SK-N-SH (cell line): ENCODE measurements around the gene GFOD2. TPM values are rescaled to one million over a fixed set of nuclear protein-coding genes. Genes with fewer than 3 reads are reported as not detected.

Experiments
- CTCF ChIA-PET: fragments of 300-600, 350-600 bp; formaldehyde crosslinking; extraction: SDS; loops from one replicate; lab custom pipeline; 2021; lab: Yijun Ruan, JAX
- POLR2A ChIA-PET: fragments of 350-600 bp; sonication (Branson Sonifier 250); formaldehyde crosslinking; extraction: SDS; loops from one replicate; lab custom pipeline; 2020; ENCODE audit warnings: antibody characterized with exemption, inconsistent platforms; lab: Yijun Ruan, JAX
- DNase-seq: peaks from one replicate; pipeline ENCODE4 v3.0.0; 2012
- H2AFZ ChIP-seq: fragments of 200-600 bp; sonication (generic); 2 replicates; pipeline ENCODE4 v1.8.1; 2016; ENCODE audit warnings: antibody characterized with exemption, mild to moderate bottlenecking, low read depth
- H3F3A ChIP-seq: fragments of 200-600 bp; sonication (generic); replicated peaks from 2 replicates; pipeline ENCODE3; 2016; ENCODE audit warnings: antibody characterized with exemption, mild to moderate bottlenecking; ENCODE audit not compliant: insufficient read depth
- H3K27ac ChIP-seq, 2 experiments: fragments of 200-500 bp in 1 of 2; fragments of 200-600 bp in 1 of 2; sonication (Bioruptor generic) in 1 of 2; sonication (generic), shearing (Covaris generic) in 1 of 2; 2 replicates each; pipeline versions ENCODE4 v1.5.1 to v1.6.1; 2014 to 2016; ENCODE audit warnings: low read depth in 2 of 2, inconsistent platforms in 1 of 2, low read length in 1 of 2, mild to moderate bottlenecking in 1 of 2, mixed read lengths in 1 of 2
- H3K27me3 ChIP-seq: fragments of 200-600 bp; sonication (generic), shearing (Covaris generic); 2 replicates; pipeline ENCODE4 v1.6.1; 2016; ENCODE audit warnings: mixed run types; ENCODE audit not compliant: insufficient read depth
- H3K36me3 ChIP-seq, 2 experiments: fragments of 200-500 bp in 1 of 2; fragments of 200-600 bp in 1 of 2; sonication (Bioruptor generic) in 1 of 2; sonication (generic) in 1 of 2; replicated peaks in 1 of 2; 2 replicates each; pipeline versions ENCODE3 to v1.5.1; 2014 to 2016; ENCODE audit warnings: low read length in 1 of 2, mild to moderate bottlenecking in 1 of 2; ENCODE audit not compliant: insufficient read depth in 2 of 2, control insufficient read depth in 1 of 2
- H3K4me1 ChIP-seq, 2 experiments: fragments of 200-500 bp in 1 of 2; fragments of 200-600 bp in 1 of 2; sonication (Bioruptor generic) in 1 of 2; sonication (generic), shearing (Covaris generic) in 1 of 2; 2 replicates each; pipeline versions ENCODE4 v1.5.1 to v1.6.1; 2014 to 2016; ENCODE audit warnings: low read depth in 1 of 2, low read length in 1 of 2, mixed run types in 1 of 2; ENCODE audit not compliant: insufficient read depth in 2 of 2, control insufficient read depth in 1 of 2
- H3K4me2 ChIP-seq: fragments of 200-600 bp; sonication (generic), shearing (Covaris generic); 2 replicates; pipeline ENCODE4 v1.6.1; 2017; ENCODE audit warnings: mixed run types
- H3K4me3 ChIP-seq, 2 experiments: fragments of 200-500 bp in 1 of 2; fragments of 200-600 bp in 1 of 2; sonication (Bioruptor generic) in 1 of 2; sonication (generic), shearing (Covaris generic) in 1 of 2; 2 replicates each; pipeline versions ENCODE4 v1.5.1 to v1.8.1; 2014 to 2016; ENCODE audit warnings: low read depth in 2 of 2, inconsistent platforms in 1 of 2, low read length in 1 of 2, mild to moderate bottlenecking in 1 of 2, mixed read lengths in 1 of 2, moderate library complexity in 1 of 2
- H3K79me2 ChIP-seq: fragments of 200-600 bp; sonication (generic); 2 replicates; pipeline ENCODE4 v1.8.1; 2017; ENCODE audit warnings: mild to moderate bottlenecking; ENCODE audit not compliant: insufficient read depth
- H3K9ac ChIP-seq: fragments of 200-600 bp; sonication (generic); 2 replicates; pipeline ENCODE4 v1.6.1; 2017; ENCODE audit warnings: mixed run types
- H3K9me2 ChIP-seq: fragments of 200-600 bp; sonication (generic); 2 replicates; pipeline ENCODE4 v1.6.1; 2017; ENCODE audit warnings: mixed run types
- H3K9me3 ChIP-seq: fragments of 200-600 bp; sonication (generic); 2 replicates; pipeline ENCODE4 v1.6.1; 2017; ENCODE audit warnings: mixed run types, mild to moderate bottlenecking, moderate library complexity
- H4K20me1 ChIP-seq: fragments of 200-600 bp; sonication (generic); 2 replicates; pipeline ENCODE4 v1.6.1; 2017; ENCODE audit warnings: mild to moderate bottlenecking, mixed run types; ENCODE audit not compliant: insufficient read depth
- CHD2 ChIP-seq: fragments of 150-350 bp; IDR thresholded peaks from 2 replicates; pipeline ENCODE4 v1.6.1; 2018; ENCODE audit warnings: low read length; ENCODE audit not compliant: partially characterized antibody
- EP300 ChIP-seq, 2 experiments: IDR thresholded peaks; 2 replicates each; pipeline versions ENCODE4 v1.4.0 to v1.6.1; 2012; ENCODE audit warnings: borderline replicate concordance in 1 of 2, low read depth in 1 of 2, low read length in 1 of 2
- EZH2phosphoT487 ChIP-seq: fragments of 200-600 bp; sonication (generic); IDR thresholded peaks from 2 replicates; pipeline ENCODE4 v1.6.1; 2017; ENCODE audit warnings: low read depth, mixed run types, mild to moderate bottlenecking, antibody characterized with exemption, moderate library complexity, borderline replicate concordance
- FOXJ3 ChIP-seq: sonication (generic); formaldehyde crosslinking; IDR thresholded peaks from 2 replicates; pipeline ENCODE4 v1.5.1; 2020; ENCODE audit warnings: mild to moderate bottlenecking, missing genetic modification reagents
- GABPA ChIP-seq: IDR thresholded peaks from 2 replicates; pipeline ENCODE4 v1.4.0; 2012; ENCODE audit warnings: low read depth, mild to moderate bottlenecking
- MXI1 ChIP-seq: IDR thresholded peaks from 2 replicates; pipeline ENCODE4 v1.6.1; 2012; ENCODE audit warnings: mild to moderate bottlenecking, low read depth, low read length, improper control_type of control experiment
- NRF1 ChIP-seq: IDR thresholded peaks from 2 replicates; pipeline ENCODE4 v1.6.1; 2012; ENCODE audit warnings: low read depth, mild to moderate bottlenecking, low read length
- RAD21 ChIP-seq: IDR thresholded peaks from 2 replicates; pipeline ENCODE4 v1.6.1; 2012; ENCODE audit warnings: mild to moderate bottlenecking, low read length
- RCOR1 ChIP-seq: fragments of 150-350 bp; IDR thresholded peaks from 2 replicates; pipeline ENCODE4 v1.6.1; 2017; ENCODE audit warnings: antibody characterized with exemption, low read length
- SMC3 ChIP-seq: IDR thresholded peaks from 2 replicates; pipeline ENCODE4 v1.6.1; 2012; ENCODE audit warnings: low read depth, low read length, improper control_type of control experiment
- TEAD4 ChIP-seq: IDR thresholded peaks from 2 replicates; pipeline ENCODE4 v1.4.0; 2012; ENCODE audit warnings: mild to moderate bottlenecking, borderline replicate concordance; ENCODE audit not compliant: insufficient read depth
- WGBS: methylation state at CpG from one replicate; pipeline ENCODE4 v1.1.6; 2017; ENCODE audit warnings: low lambda C conversion rate; 5-methylcytosine and 5-hydroxymethylcytosine counted together
- polyA plus RNA-seq, 3 experiments: library from polyadenylated mRNA; depleted of rRNA; stranded (reverse); fragments of >200 nt; gene quantifications; 2 replicates each; pipeline ENCODE4 v1.2.3, GENCODE V29; 2012
- TF ChIP-seq, protein P1 (sequence below): fragments of 150-350 bp; IDR thresholded peaks from 2 replicates; pipeline ENCODE4 v1.6.1; 2016; ENCODE audit warnings: mild to moderate bottlenecking, low read depth, low read length
- TF ChIP-seq, protein P2 (sequence below): fragments of 200-600 bp; sonication (generic); IDR thresholded peaks from 2 replicates; pipeline ENCODE4 v1.6.1; 2017; ENCODE audit warnings: antibody characterized with exemption, mild to moderate bottlenecking, moderate library complexity
- TF ChIP-seq, protein P3 (sequence below): IDR thresholded peaks from 2 replicates; pipeline ENCODE4 v1.4.0; 2012; ENCODE audit warnings: low read depth
- TF ChIP-seq, protein P4 (sequence below): IDR thresholded peaks from 2 replicates; pipeline ENCODE4 v1.4.0; 2012; ENCODE audit warnings: low read depth, borderline replicate concordance
- TF ChIP-seq, protein P5 (sequence below): fragments of 150-350 bp; IDR thresholded peaks from 2 replicates; pipeline ENCODE4 v1.6.1; 2017; ENCODE audit warnings: antibody characterized with exemption, low read length, low read depth, borderline replicate concordance

GFOD2 gene
- polyA plus RNA-seq, 1 of the 3 experiments (the other 2 are of a cell fraction) = 19.0 TPM

DNA sequence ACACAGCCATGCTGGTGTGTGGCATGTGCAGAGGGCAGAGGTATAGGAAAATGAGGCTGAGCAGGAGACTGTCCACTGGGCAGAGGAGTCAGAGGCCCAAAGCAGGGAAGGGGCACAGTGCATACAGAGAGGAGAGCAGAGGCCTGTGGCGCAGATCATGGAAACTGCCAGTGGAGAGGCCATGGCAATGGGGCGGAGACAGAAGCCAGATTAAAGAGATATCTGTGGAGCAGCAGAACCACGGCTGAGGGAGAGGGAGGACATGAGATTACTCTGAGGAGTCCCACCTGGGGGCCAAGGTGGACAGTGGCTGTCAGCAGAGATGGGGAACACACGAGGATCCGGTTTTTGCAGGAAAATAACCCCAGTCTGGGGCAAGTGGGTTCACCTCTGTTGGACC lies 44.0 kb upstream of the GFOD2 start:
- Histone ChIP-seq H3K4me2 (no peak overlapping the region), H3F3A (no peaks in the 10 kb centered on the region), H3K9ac (no peak overlapping the region), H3K27me3 (no peaks in the 10 kb centered on the region), H3K4me1 (peaks cover 1 to 5% of the 10 kb centered on the region in 2 experiments; a peak in 1 of 4 replicates), H3K79me2 (no peaks in the 10 kb centered on the region; the same call in 1 of the 2 replicates), H2AFZ (no peak overlapping the region), H4K20me1 (0 out of 2 replicates have a peak, but pooled peaks cover 8% of the 10 kb centered on the region), H3K9me2 (no peaks in the 10 kb centered on the region), H3K27ac (no peak overlapping the region), H3K9me3 (no peaks in the 10 kb centered on the region), H3K36me3 (peaks cover 0 to 2% of the 10 kb centered on the region in 2 experiments), H3K4me3 (no peak overlapping the region)
- CTCF ChIA-PET = interaction anchor here (0.9 kb wide), 1 partner anchor 54 kb away, joined by 3 read pairs; no protein-coding TSS in a partner anchor
- POLR2A ChIA-PET = no interaction called here
- no peak for DNase-seq
- WGBS = 89% methylated on average over 5 of the region's 5 CpGs
- TF ChIP-seq CHD2 (no peak), MXI1 (no peak), SMC3 (no peak), EP300 (IDR thresholded peaks at IDR 0.05; ENCODE audit: borderline replicate concordance in 1 of 2, low read depth in 1 of 2, low read length in 1 of 2) (no peak), GABPA (no peak), EZH2phosphoT487 (no peak), FOXJ3 (CRISPR knock-in tag) (no peak), RAD21 (no peak), RCOR1 (no peak), NRF1 (no peak), TEAD4 (no peak)
- TF ChIP-seq, protein P1, sequence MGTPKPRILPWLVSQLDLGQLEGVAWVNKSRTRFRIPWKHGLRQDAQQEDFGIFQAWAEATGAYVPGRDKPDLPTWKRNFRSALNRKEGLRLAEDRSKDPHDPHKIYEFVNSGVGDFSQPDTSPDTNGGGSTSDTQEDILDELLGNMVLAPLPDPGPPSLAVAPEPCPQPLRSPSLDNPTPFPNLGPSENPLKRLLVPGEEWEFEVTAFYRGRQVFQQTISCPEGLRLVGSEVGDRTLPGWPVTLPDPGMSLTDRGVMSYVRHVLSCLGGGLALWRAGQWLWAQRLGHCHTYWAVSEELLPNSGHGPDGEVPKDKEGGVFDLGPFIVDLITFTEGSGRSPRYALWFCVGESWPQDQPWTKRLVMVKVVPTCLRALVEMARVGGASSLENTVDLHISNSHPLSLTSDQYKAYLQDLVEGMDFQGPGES = no peak
- TF ChIP-seq, protein P2, sequence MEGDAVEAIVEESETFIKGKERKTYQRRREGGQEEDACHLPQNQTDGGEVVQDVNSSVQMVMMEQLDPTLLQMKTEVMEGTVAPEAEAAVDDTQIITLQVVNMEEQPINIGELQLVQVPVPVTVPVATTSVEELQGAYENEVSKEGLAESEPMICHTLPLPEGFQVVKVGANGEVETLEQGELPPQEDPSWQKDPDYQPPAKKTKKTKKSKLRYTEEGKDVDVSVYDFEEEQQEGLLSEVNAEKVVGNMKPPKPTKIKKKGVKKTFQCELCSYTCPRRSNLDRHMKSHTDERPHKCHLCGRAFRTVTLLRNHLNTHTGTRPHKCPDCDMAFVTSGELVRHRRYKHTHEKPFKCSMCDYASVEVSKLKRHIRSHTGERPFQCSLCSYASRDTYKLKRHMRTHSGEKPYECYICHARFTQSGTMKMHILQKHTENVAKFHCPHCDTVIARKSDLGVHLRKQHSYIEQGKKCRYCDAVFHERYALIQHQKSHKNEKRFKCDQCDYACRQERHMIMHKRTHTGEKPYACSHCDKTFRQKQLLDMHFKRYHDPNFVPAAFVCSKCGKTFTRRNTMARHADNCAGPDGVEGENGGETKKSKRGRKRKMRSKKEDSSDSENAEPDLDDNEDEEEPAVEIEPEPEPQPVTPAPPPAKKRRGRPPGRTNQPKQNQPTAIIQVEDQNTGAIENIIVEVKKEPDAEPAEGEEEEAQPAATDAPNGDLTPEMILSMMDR = no peak
- TF ChIP-seq, protein P3, sequence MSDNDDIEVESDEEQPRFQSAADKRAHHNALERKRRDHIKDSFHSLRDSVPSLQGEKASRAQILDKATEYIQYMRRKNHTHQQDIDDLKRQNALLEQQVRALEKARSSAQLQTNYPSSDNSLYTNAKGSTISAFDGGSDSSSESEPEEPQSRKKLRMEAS = no peak
- TF ChIP-seq, protein P4, sequence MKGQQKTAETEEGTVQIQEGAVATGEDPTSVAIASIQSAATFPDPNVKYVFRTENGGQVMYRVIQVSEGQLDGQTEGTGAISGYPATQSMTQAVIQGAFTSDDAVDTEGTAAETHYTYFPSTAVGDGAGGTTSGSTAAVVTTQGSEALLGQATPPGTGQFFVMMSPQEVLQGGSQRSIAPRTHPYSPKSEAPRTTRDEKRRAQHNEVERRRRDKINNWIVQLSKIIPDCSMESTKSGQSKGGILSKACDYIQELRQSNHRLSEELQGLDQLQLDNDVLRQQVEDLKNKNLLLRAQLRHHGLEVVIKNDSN = no peak
- TF ChIP-seq, protein P5, sequence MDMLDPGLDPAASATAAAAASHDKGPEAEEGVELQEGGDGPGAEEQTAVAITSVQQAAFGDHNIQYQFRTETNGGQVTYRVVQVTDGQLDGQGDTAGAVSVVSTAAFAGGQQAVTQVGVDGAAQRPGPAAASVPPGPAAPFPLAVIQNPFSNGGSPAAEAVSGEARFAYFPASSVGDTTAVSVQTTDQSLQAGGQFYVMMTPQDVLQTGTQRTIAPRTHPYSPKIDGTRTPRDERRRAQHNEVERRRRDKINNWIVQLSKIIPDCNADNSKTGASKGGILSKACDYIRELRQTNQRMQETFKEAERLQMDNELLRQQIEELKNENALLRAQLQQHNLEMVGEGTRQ = no peak
